Mesenchymal stem cell (in vitro differentiated cells and primary cell): ENCODE data around the gene NAPG.

Source experiments
- DNase-seq: peaks from one replicate; pipeline ENCODE4 v3.0.0-alpha.2; 2013
- H2AFZ ChIP-seq: one replicate; pipeline ENCODE4 v1.6.1; 2013; ENCODE audit warnings: low read depth, mild to moderate bottlenecking, control low read depth, inconsistent platforms, low read length, moderate library complexity
- H2AK5ac ChIP-seq: 2 replicates; pipeline ENCODE4 v1.6.1; 2013; ENCODE audit warnings: low read length, moderate library complexity, mild to moderate bottlenecking, inconsistent platforms; ENCODE audit not compliant: severe bottlenecking
- H2BK120ac ChIP-seq: one replicate; pipeline ENCODE4 v1.6.1; 2013; ENCODE audit warnings: low read depth, mild to moderate bottlenecking, inconsistent platforms, low read length, moderate library complexity
- H2BK12ac ChIP-seq, 2 experiments: one replicate each; pipeline ENCODE4 v1.6.1; 2013; ENCODE audit warnings: inconsistent platforms in 2 of 2, low read length in 2 of 2, mild to moderate bottlenecking in 2 of 2, moderate library complexity in 2 of 2, control low read depth in 1 of 2
- H2BK15ac ChIP-seq: one replicate; pipeline ENCODE4 v1.6.1; 2013; ENCODE audit warnings: mild to moderate bottlenecking, low read depth, inconsistent platforms; ENCODE audit not compliant: poor library complexity, severe bottlenecking
- H2BK5ac ChIP-seq: 2 replicates; pipeline ENCODE4 v1.6.1; 2013; ENCODE audit warnings: low read depth, mild to moderate bottlenecking, low read length, control low read depth, inconsistent platforms; ENCODE audit not compliant: poor library complexity, severe bottlenecking
- H3K14ac ChIP-seq, 2 experiments: one replicate each; pipeline ENCODE4 v1.6.1; 2013; ENCODE audit warnings: inconsistent platforms in 2 of 2, low read length in 2 of 2, control low read depth in 1 of 2, mild to moderate bottlenecking in 1 of 2, moderate library complexity in 1 of 2
- H3K18ac ChIP-seq, 2 experiments: one replicate each; pipeline ENCODE4 v1.6.1; 2013; ENCODE audit warnings: inconsistent platforms in 2 of 2, low read length in 2 of 2, control low read depth in 1 of 2, low read depth in 1 of 2, mild to moderate bottlenecking in 1 of 2
- H3K23ac ChIP-seq, 2 experiments: one replicate each; pipeline ENCODE4 v1.6.1; 2013; ENCODE audit warnings: inconsistent platforms in 2 of 2, low read length in 2 of 2, mild to moderate bottlenecking in 2 of 2, moderate library complexity in 2 of 2, control low read depth in 1 of 2
- H3K27ac ChIP-seq: 2 replicates; pipeline ENCODE4 v1.5.1; 2013; ENCODE audit warnings: mild to moderate bottlenecking, moderate library complexity, low read length, control low read depth, inconsistent platforms; ENCODE audit not compliant: poor library complexity, severe bottlenecking
- H3K27me3 ChIP-seq, 2 experiments: 2 replicates each; pipeline versions ENCODE4 v1.6.1 to v1.7.0; 2013; ENCODE audit warnings: low read length in 2 of 2, mild to moderate bottlenecking in 2 of 2, moderate library complexity in 2 of 2, control low read depth in 1 of 2, inconsistent platforms in 1 of 2; ENCODE audit not compliant: control insufficient read depth in 1 of 2, insufficient read depth in 1 of 2
- H3K36me3 ChIP-seq, 2 experiments: 2 replicates each; pipeline versions ENCODE4 v1.6.1 to v1.7.0; 2013; ENCODE audit warnings: low read length in 2 of 2, control low read depth in 1 of 2, inconsistent platforms in 1 of 2, low read depth in 1 of 2, mild to moderate bottlenecking in 1 of 2; ENCODE audit not compliant: insufficient read depth in 2 of 2, control insufficient read depth in 1 of 2
- H3K4ac ChIP-seq, 2 experiments: one replicate each; pipeline ENCODE4 v1.6.1; 2013; ENCODE audit warnings: inconsistent platforms in 2 of 2, low read length in 2 of 2, mild to moderate bottlenecking in 2 of 2, moderate library complexity in 2 of 2, control low read depth in 1 of 2, low read depth in 1 of 2
- H3K4me1 ChIP-seq: 2 replicates; pipeline ENCODE4 v1.6.1; 2013; ENCODE audit warnings: low read depth, low read length, control low read depth; ENCODE audit not compliant: control insufficient read depth, insufficient read depth
- H3K4me2 ChIP-seq: 2 replicates; pipeline ENCODE4 v1.6.1; 2013; ENCODE audit warnings: low read length, mild to moderate bottlenecking, inconsistent platforms; ENCODE audit not compliant: poor library complexity, severe bottlenecking
- H3K4me3 ChIP-seq, 2 experiments: 2 replicates each; pipeline versions ENCODE4 v1.5.1 to v1.7.0; 2013; ENCODE audit warnings: low read length in 2 of 2, mild to moderate bottlenecking in 2 of 2, control low read depth in 1 of 2, low read depth in 1 of 2; ENCODE audit not compliant: insufficient read depth in 1 of 2
- H3K79me1 ChIP-seq: replicated peaks from 2 replicates; pipeline ENCODE4 v1.6.1; 2013; ENCODE audit warnings: mild to moderate bottlenecking, control low read depth, low read length, inconsistent platforms; ENCODE audit not compliant: poor library complexity, severe bottlenecking
- H3K9ac ChIP-seq: 2 replicates; pipeline ENCODE4 v1.7.0; 2013; ENCODE audit warnings: mild to moderate bottlenecking, low read length, moderate library complexity
- H3K9me3 ChIP-seq: 2 replicates; pipeline ENCODE4 v1.7.0; 2013; ENCODE audit warnings: mild to moderate bottlenecking, low read length; ENCODE audit not compliant: control insufficient read depth
- H4K8ac ChIP-seq: one replicate; pipeline ENCODE4 v1.6.1; 2013; ENCODE audit warnings: inconsistent platforms, mild to moderate bottlenecking, low read length, moderate library complexity
- H4K91ac ChIP-seq: one replicate; pipeline ENCODE4 v1.6.1; 2013; ENCODE audit warnings: mild to moderate bottlenecking, low read length, inconsistent platforms
- WGBS: methylation state at CpG from one replicate; pipeline ENCODE4 v1.1.7; 2013; ENCODE audit warnings: mixed read lengths; 5-methylcytosine and 5-hydroxymethylcytosine counted together

The NAPG gene

GRCh38 chr18:10526561-10526949 lies 728 bp downstream of the NAPG start:
- Histone ChIP-seq H4K91ac (peak overlapping the region; percentile 43), H3K4me1 (peaks cover 9% of the 10 kb centered on the region)

DNA sequence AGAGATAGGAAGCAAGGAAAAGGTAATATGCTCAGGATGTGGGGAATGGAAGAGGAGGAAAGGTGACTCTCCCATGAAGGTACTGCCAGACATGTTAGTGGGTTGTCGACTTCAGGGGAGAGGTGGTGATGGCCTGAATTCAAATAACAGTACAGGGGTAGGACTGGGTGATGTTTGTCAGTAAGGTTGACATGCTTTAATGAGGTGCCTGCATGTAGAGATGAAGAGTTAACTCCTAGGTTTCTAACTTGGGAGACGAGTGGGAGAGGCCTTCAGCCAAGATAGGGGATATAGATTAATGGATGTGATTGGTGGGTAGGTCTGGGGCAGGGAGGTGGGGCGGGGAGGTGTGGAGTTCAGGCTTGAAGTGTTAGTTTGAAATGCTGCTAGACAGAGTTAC lies 2.6 kb downstream of the NAPG start:
- Histone ChIP-seq H3K27ac (no peak overlapping the region), H3K79me1 (no peaks in the 10 kb centered on the region), H3K9ac (no peak overlapping the region), H3K4me3 (no peak overlapping the region), H2AK5ac (no peak overlapping the region), H2AFZ (no peak overlapping the region), H4K91ac (no peak overlapping the region), H3K4ac (no peak overlapping the region), H4K8ac (no peak overlapping the region), H2BK120ac (no peak overlapping the region), H3K23ac (no peak overlapping the region), H3K36me3 (peaks cover 0 to 2% of the 10 kb centered on the region in 2 experiments), H3K18ac (no peak overlapping the region), H3K4me2 (no peak overlapping the region), H3K14ac (no peak overlapping the region), H3K4me1 (peaks cover 9% of the 10 kb centered on the region), H2BK5ac (no peak overlapping the region), H3K9me3 (no peaks in the 10 kb centered on the region), H3K27me3 (no peaks in the 10 kb centered on the region), H2BK12ac (no peak overlapping the region), H2BK15ac (no peak overlapping the region)
- WGBS, result 89% methylated on average over 3 of the region's 3 CpGs
- DNase-seq, result no peak

More at GRCh38 chr18:10526561-10526949, 728 bp downstream of the NAPG start:
- no peak overlapping the region for H2BK15ac ChIP-seq
- no peak overlapping the region for H2BK5ac ChIP-seq
- H3K79me1 ChIP-seq, result no peaks in the 10 kb centered on the region
- H3K4me2 ChIP-seq, result peak overlapping the region; percentile 57
- H3K36me3 ChIP-seq, result no peaks in the 10 kb centered on the region
- peak overlapping the region; percentile 80 to 91 for H3K4me3 ChIP-seq
- H3K4ac ChIP-seq, result peak overlapping the region in 1 of 2 experiments; percentile 74
- peak overlapping the region; percentile 92 for H3K9ac ChIP-seq
- no peak overlapping the region for H2AK5ac ChIP-seq
- no peaks in the 10 kb centered on the region for H3K9me3 ChIP-seq
- WGBS, result 19% methylated on average over 11 of the region's 11 CpGs
- H3K27ac ChIP-seq, result peak overlapping the region; percentile 55
- H2BK12ac ChIP-seq, result no peak overlapping the region
- peak overlapping the region; percentile 59 for H4K8ac ChIP-seq
- no peak overlapping the region for H2AFZ ChIP-seq
- H3K23ac ChIP-seq, result peak overlapping the region; percentile 37 to 47
- H2BK120ac ChIP-seq, result peak overlapping the region; percentile 42
- H3K18ac ChIP-seq, result peak overlapping the region; percentile 73 to 85
- no peaks in the 10 kb centered on the region for H3K27me3 ChIP-seq
- peak overlapping the region; percentile 25 to 86 for H3K14ac ChIP-seq
- DNase-seq, result no peak

- Histone ChIP-seq H2AK5ac (no peak overlapping the region), H4K91ac (no peak overlapping the region), H2BK12ac (no peak overlapping the region), H3K4me3 (no peak overlapping the region), H3K4me2 (no peak overlapping the region), H3K36me3 (peaks cover 3 to 15% of the 10 kb centered on the region in 2 experiments), H3K27ac (no peak overlapping the region), H2BK5ac (no peak overlapping the region), H3K9me3 (no peaks in the 10 kb centered on the region), H3K18ac (no peak overlapping the region), H2AFZ (no peak overlapping the region), H3K4me1 (peaks cover 9% of the 10 kb centered on the region), H2BK15ac (no peak overlapping the region), H3K27me3 (no peaks in the 10 kb centered on the region), H3K79me1 (peaks cover 3% of the 10 kb centered on the region), H3K23ac (no peak overlapping the region), H4K8ac (no peak overlapping the region), H2BK120ac (no peak overlapping the region), H3K9ac (no peak overlapping the region), H3K4ac (no peak overlapping the region), H3K14ac (no peak overlapping the region)
- DNase-seq, result no peak
- WGBS, result 95% methylated on average over 2 of the region's 3 CpGs
Observed at GRCh38 chr18:10530002-10530401, 4.2 kb downstream of the NAPG start.

DNA sequence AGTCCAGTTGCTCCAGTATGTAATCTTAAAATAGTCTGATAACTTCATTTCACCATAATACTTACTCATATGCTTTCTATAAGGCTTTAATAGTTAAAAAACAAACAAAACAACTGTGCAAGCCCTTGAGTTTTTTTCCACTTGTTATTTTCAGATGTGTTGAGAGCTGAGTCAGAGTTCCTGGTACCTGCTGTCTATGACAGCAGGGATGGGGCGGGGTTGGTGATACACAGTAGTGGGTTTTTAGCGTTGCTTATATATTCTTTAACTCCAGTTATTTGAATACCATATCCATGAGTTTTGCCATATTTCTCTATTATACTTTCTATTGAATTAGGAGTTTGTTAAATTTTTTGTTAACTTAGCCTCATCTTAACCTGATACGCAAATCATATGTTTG lies 5.0 kb downstream of the NAPG start:
- H3K4ac ChIP-seq, result no peak overlapping the region
- no peak overlapping the region for H4K91ac ChIP-seq
- H2AK5ac ChIP-seq, result no peak overlapping the region
- peaks cover 3 to 19% of the 10 kb centered on the region in 2 experiments for H3K36me3 ChIP-seq
- H2BK120ac ChIP-seq, result no peak overlapping the region
- H3K18ac ChIP-seq, result no peak overlapping the region
- H3K4me3 ChIP-seq, result no peak overlapping the region
- H3K14ac ChIP-seq, result no peak overlapping the region
- no peak overlapping the region for H3K23ac ChIP-seq
- no peak overlapping the region for H2BK12ac ChIP-seq
- H3K4me2 ChIP-seq, result no peak overlapping the region
- no peak overlapping the region for H2AFZ ChIP-seq
- no peak overlapping the region for H2BK5ac ChIP-seq
- no peak overlapping the region for H4K8ac ChIP-seq
- no peaks in the 10 kb centered on the region for H3K9me3 ChIP-seq
- no peaks in the 10 kb centered on the region for H3K27me3 ChIP-seq
- no peak overlapping the region for H3K27ac ChIP-seq
- no CpG with 5 or more reads among the region's 3 CpGs for WGBS
- no peak overlapping the region for H3K9ac ChIP-seq
- peaks cover 5% of the 10 kb centered on the region for H3K79me1 ChIP-seq
- no peak overlapping the region for H2BK15ac ChIP-seq
- peak; percentile 38 for DNase-seq
- peaks cover 9% of the 10 kb centered on the region for H3K4me1 ChIP-seq
